ENCODE data around the gene SLC38A8. TPM values are rescaled to one million over a fixed set of nuclear protein-coding genes. Genes with fewer than 3 reads are reported as not detected.

Gene SLC38A8
- total RNA-seq, 6 donors from 2014 or later = not detected

DNA sequence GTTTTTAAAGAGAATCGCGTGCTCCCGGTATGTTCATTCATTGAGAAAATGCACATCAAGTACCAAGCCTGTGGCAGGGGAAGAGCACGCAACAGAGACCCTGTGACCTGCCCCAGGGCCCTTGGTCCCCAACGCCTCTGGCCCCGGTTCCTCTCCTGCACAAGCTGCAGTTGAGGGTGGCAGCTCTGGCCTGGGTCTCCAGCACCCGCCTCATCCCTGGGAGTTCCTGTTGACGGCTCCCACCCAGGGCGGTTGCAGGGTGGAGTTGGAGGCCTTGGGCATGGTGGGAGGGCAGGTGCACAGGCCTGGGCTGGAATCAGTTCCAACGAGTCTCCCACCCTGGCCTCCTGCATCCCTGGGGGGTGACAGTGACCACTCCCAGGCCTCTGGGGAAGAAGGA is 69.5 kb downstream of the SLC38A8 start:
- DNase-seq = no peak
- Histone ChIP-seq H3K36me3 (no peaks in the 10 kb centered on the region), H3K27ac (no peak overlapping the region), H3K27me3 (peaks cover 0 to 20% (median 12%) of the 10 kb centered on the region in 4 donors), H3K4me1 (peaks cover 0 to 8% (median 2%) of the 10 kb centered on the region in 4 donors), H3K4me3 (no peak overlapping the region), H3K9me3 (peaks cover 0 to 2% (median 0%) of the 10 kb centered on the region in 4 donors)
- 83 to 84% methylated on average over 9 to 10 of the region's 10 CpGs for WGBS, 2 donors
- TF ChIP-seq EP300 (IDR thresholded peaks at IDR 0.05) = no peak
- TF ChIP-seq, protein P1, sequence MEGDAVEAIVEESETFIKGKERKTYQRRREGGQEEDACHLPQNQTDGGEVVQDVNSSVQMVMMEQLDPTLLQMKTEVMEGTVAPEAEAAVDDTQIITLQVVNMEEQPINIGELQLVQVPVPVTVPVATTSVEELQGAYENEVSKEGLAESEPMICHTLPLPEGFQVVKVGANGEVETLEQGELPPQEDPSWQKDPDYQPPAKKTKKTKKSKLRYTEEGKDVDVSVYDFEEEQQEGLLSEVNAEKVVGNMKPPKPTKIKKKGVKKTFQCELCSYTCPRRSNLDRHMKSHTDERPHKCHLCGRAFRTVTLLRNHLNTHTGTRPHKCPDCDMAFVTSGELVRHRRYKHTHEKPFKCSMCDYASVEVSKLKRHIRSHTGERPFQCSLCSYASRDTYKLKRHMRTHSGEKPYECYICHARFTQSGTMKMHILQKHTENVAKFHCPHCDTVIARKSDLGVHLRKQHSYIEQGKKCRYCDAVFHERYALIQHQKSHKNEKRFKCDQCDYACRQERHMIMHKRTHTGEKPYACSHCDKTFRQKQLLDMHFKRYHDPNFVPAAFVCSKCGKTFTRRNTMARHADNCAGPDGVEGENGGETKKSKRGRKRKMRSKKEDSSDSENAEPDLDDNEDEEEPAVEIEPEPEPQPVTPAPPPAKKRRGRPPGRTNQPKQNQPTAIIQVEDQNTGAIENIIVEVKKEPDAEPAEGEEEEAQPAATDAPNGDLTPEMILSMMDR (IDR thresholded peaks at IDR 0.05) = no peak
- no peak for ATAC-seq (ENCODE audit: low FRiP score in 2 of 2)

DNA sequence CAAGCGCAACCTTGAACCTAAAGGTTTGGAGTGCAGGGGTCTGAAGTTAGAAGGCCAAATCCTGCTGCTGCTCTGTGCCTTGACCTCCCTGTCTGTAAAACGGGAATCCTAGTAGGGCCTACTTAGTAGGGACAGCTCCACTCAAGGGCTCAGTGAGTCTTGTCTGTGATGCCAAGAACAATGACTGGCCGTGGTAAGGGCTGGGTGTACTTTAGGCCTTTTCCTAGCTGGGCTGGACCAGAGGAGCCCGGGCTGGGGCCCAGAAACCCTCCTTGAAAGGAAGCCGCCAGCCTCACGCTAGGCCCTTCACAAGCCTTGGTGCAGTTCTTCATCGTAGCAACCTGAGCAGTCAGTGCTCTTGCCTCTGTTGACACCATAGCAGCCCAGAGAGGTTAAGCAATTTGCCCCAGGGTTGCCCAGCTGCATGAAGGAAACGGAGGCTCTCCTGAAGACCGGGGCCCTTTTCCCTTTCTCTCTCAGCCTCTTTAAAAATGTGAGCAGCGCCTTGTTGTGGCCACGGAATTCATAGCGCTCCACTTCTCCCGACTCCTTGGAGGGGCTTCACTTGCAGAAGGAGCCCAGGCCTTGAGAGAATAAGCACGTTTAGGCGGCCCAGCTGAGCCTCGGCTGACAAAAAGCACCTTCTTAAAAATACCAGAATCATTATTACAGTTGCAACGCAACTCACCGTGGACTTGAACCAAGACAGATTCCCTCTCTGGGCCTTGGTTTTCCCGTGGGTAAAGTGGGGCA is 70.2 kb downstream of the SLC38A8 start:
- Histone ChIP-seq H3K36me3 (no peaks in the 10 kb centered on the region), H3K27ac (no peak overlapping the region), H3K4me1 (peaks cover 0 to 12% (median 4%) of the 10 kb centered on the region in 4 donors), H3K4me3 (no peak overlapping the region), H3K27me3 (peaks cover 0 to 22% (median 14%) of the 10 kb centered on the region in 4 donors), H3K9me3 (no peaks in the 10 kb centered on the region)
- ATAC-seq (ENCODE audit: low FRiP score in 2 of 2) (no peak), DNase-seq (no peak)
- TF ChIP-seq, protein P1 (IDR thresholded peaks at IDR 0.05) = no peak
- TF ChIP-seq POLR2A (IDR thresholded peaks at IDR 0.05) = no peak
- no peak for TF ChIP-seq POLR2AphosphoS5 (IDR thresholded peaks at IDR 0.05)
- TF ChIP-seq EP300 (IDR thresholded peaks at IDR 0.05) = no peak
- 80 to 83% methylated on average over 15 to 19 of the region's 19 CpGs for WGBS, 2 donors

DNA sequence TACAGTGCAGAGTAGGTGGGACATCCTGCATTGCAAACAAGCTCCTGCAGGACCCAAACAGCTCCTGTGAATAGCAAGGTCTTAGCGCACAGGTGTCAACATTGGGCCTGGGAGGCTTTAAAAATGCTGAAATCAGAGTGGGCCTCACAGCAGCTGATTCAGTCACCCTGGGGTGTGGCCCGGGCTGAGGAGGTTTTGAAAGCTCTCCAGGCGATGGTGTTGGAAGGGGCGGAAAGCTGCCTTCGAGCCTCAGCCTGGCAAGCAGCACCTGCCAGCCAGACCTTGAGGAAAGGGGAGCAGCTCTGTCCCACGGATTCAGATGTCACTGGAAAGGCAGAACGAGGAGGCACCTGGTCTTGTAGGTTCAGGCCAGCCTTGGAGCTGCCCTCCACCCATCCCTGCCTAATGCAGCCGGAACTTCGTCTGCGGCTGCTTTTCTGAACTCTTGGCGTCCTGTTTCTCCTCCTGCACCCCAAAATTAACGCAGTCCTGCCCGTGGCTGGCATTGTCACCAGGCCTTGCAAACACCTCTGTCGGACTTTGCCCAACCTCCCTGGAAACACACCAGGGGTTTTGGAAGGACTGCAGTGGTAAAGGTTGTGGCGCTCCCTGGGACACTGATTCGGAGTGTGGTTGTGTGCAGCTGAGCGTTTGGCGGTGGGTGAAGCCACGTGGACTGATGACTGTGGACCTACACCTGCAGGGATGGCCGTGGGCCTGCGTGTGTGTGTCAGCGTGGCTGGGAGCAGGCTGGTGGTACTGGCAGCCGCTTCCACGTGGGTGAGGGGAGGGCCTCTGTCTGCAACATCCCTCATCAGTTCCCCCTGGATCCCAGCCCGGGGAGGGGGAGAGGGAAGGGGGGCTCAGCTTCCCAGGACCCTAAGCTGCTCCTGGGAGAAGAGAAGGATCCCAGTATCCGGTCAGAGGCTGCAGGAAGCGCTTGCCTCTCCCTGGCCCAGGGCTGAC is 71.1 kb downstream of the SLC38A8 start:
- TF ChIP-seq POLR2AphosphoS5 (IDR thresholded peaks at IDR 0.05) = no peak
- H3K27ac ChIP-seq = no peak overlapping the region
- WGBS, 2 donors = 72 to 81% methylated on average over 24 to 27 of the region's 27 CpGs
- DNase-seq (no peak), ATAC-seq (ENCODE audit: low FRiP score in 2 of 2) (no peak)
- no peak overlapping the region for H3K4me3 ChIP-seq
- H3K27me3 ChIP-seq = peaks cover 0 to 22% (median 14%) of the 10 kb centered on the region in 4 donors
- H3K9me3 ChIP-seq = no peaks in the 10 kb centered on the region
- peaks cover 0 to 12% (median 4%) of the 10 kb centered on the region in 4 donors for H3K4me1 ChIP-seq
- H3K36me3 ChIP-seq = no peaks in the 10 kb centered on the region

DNA sequence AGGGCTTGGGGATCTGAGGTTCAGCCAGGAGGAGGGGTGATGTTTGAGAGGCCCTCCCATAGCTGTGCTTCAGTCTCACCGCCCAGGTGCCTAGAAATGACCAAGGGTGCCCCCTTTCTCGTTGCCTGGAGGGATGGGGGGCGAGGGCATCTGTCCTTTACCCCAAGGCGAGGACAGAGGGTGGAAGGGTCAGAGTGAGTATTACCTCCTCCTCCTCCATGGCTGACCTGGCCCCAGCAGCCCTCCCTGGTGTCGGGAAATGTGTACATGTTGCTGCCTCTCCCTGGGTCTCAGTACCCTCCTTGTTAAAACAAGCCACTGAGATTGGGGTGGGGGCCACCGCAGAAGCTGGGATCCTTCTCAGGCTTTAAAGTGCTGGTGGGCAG is 72.2 kb downstream of the SLC38A8 start:
- no peak for ATAC-seq (ENCODE audit: low FRiP score in 2 of 2)

More for the DNA sequence above, 72.2 kb downstream of the SLC38A8 start:
- peaks cover 0 to 22% (median 14%) of the 10 kb centered on the region in 4 donors for H3K27me3 ChIP-seq
- WGBS, 2 donors = 79 to 85% methylated on average over 5 to 6 of the region's 6 CpGs
- peaks cover 0 to 9% (median 7%) of the 10 kb centered on the region in 4 donors for H3K36me3 ChIP-seq
- H3K9me3 ChIP-seq = no peaks in the 10 kb centered on the region
- H3K27ac ChIP-seq = no peak overlapping the region
- no peak overlapping the region for H3K4me3 ChIP-seq
- no peak for DNase-seq
- peaks cover 0 to 12% (median 4%) of the 10 kb centered on the region in 4 donors for H3K4me1 ChIP-seq
- TF ChIP-seq EP300 (IDR thresholded peaks at IDR 0.05) (no peak), POLR2AphosphoS5 (IDR thresholded peaks at IDR 0.05) (no peak), POLR2A (IDR thresholded peaks at IDR 0.05) (no peak)
- TF ChIP-seq, protein P1 (IDR thresholded peaks at IDR 0.05) = no peak
